K562 (cell line): Measurements from ENCODE around the gene ANO8. TPM values are rescaled to one million over a fixed set of nuclear protein-coding genes. Genes with fewer than 3 reads are reported as not detected.

Source experiments
- FOXM1 ChIP-seq, 2 experiments: fragments of 450-650 bp in 1 of 2; sonication (generic) in 1 of 2; formaldehyde crosslinking in 1 of 2; IDR thresholded peaks; 2 replicates each; pipeline versions ENCODE4 v1.6.1 to v1.9.0; 2017 to 2022; ENCODE audit warnings: low read depth in 2 of 2, mild to moderate bottlenecking in 2 of 2, missing genetic modification reagents in 1 of 2, moderate library complexity in 1 of 2
- HDAC6 ChIP-seq: IDR thresholded peaks from 2 replicates; pipeline ENCODE4 v1.6.1; 2012; ENCODE audit warnings: low read depth, mild to moderate bottlenecking, control low read depth, inconsistent platforms, low read length, moderate library complexity
- HIVEP1 ChIP-seq: fragments of 250-450 bp; sonication (Bioruptor Pico); IDR thresholded peaks from 2 replicates; pipeline ENCODE4 v1.4.0; 2020; ENCODE audit warnings: mild to moderate bottlenecking
- JUND ChIP-seq, 2 experiments: IDR thresholded peaks; 2 replicates in 1 of 2; 3 replicates in 1 of 2; pipeline ENCODE4 v1.6.1; 2011; ENCODE audit warnings: borderline replicate concordance in 2 of 2, low read depth in 2 of 2, low read length in 2 of 2, improper control_type of control experiment in 1 of 2, missing biosample characterization in 1 of 2, missing genetic modification characterization in 1 of 2, missing genetic modification reagents in 1 of 2
- KDM4B ChIP-seq, 2 experiments: fragments of 450-650 bp in 1 of 2; sonication (generic) in 1 of 2; IDR thresholded peaks; 2 replicates each; pipeline ENCODE4 v1.6.1; 2016 to 2017; ENCODE audit warnings: borderline replicate concordance in 2 of 2, antibody characterized with exemption in 1 of 2, low read depth in 1 of 2, mild to moderate bottlenecking in 1 of 2
- L3MBTL2 ChIP-seq: fragments of 450-650 bp; IDR thresholded peaks from 2 replicates; pipeline ENCODE4 v1.6.1; 2016; ENCODE audit warnings: mild to moderate bottlenecking, moderate library complexity
- NFE2L1 ChIP-seq: fragments of 450-650 bp; IDR thresholded peaks from 2 replicates; pipeline ENCODE4 v1.6.1; 2016; ENCODE audit warnings: missing genetic modification characterization, low read depth, mild to moderate bottlenecking, missing compliant biosample characterization, moderate library complexity, borderline replicate concordance
- PTTG1 ChIP-seq: fragments of 450-650 bp; IDR thresholded peaks from 2 replicates; pipeline ENCODE4 v1.6.1; 2016; ENCODE audit warnings: low read depth, mild to moderate bottlenecking, missing genetic modification characterization, missing compliant biosample characterization
- RBM25 ChIP-seq: fragments of 200-400 bp; formaldehyde crosslinking; IDR thresholded peaks from 2 replicates; pipeline ENCODE4 v1.6.1; 2018; ENCODE audit warnings: low read length, low read depth, moderate library complexity; ENCODE audit not compliant: severe bottlenecking
- RFX5 ChIP-seq: IDR thresholded peaks from 2 replicates; pipeline ENCODE4 v1.6.1; 2011; ENCODE audit warnings: low read depth, mild to moderate bottlenecking, improper control_type of control experiment, low read length
- SMAD4 ChIP-seq: fragments of 250-450 bp; sonication (Bioruptor Pico); conservative IDR thresholded peaks from 2 replicates; pipeline ENCODE4 v1.8.0; 2021; ENCODE audit warnings: inconsistent platforms, mild to moderate bottlenecking, moderate library complexity
- SPI1 ChIP-seq: IDR thresholded peaks from 2 replicates; pipeline ENCODE4 v1.6.1; 2011; ENCODE audit warnings: low read depth, low read length, control low read depth, borderline replicate concordance
- TCF3 ChIP-seq: sonication (generic); formaldehyde crosslinking; IDR thresholded peaks from 2 replicates; pipeline ENCODE4 v1.4.0; 2020; ENCODE audit warnings: mild to moderate bottlenecking, missing genetic modification reagents
- TEAD2 ChIP-seq: fragments of 450-650 bp; IDR thresholded peaks from 2 replicates; pipeline ENCODE4 v1.6.1; 2016; ENCODE audit warnings: missing genetic modification characterization, control low read depth, missing compliant biosample characterization
- ZBTB7A ChIP-seq: IDR thresholded peaks from 2 replicates; pipeline ENCODE4 v1.6.1; 2011; ENCODE audit warnings: low read depth, mild to moderate bottlenecking, low read length, moderate library complexity, borderline replicate concordance; ENCODE audit not compliant: control insufficient read depth
- ZNF184 ChIP-seq: sonication (generic); formaldehyde crosslinking; IDR thresholded peaks from 2 replicates; pipeline ENCODE4 v1.5.0; 2020; ENCODE audit warnings: missing genetic modification reagents
- ZNF507 ChIP-seq: conservative IDR thresholded peaks from 2 replicates; pipeline ENCODE4 v1.6.1; 2017; ENCODE audit warnings: missing genetic modification characterization, missing compliant biosample characterization
- polyA plus RNA-seq, 8 experiments: library from polyadenylated mRNA; depleted of rRNA in 4 of 8; stranded (reverse) in 5 of 8; unstranded in 3 of 8; fragments of >200 nt; fragmentation: Nextera tagmentation in 2 of 8; fragmentation: Illumina TruSeq in 1 of 8; extraction: Ambion mirVana in 2 of 8; extraction: Trizol in 1 of 8; gene quantifications; 2 replicates each; pipeline versions ENCODE4 v1.2.1 to v1.2.3, GENCODE V29; 2011 to 2014; ENCODE audit warnings: inconsistent platforms in 1 of 8, missing spikeins in 1 of 8
- total RNA-seq, 7 experiments: library from RNA; depleted of rRNA in 6 of 7; stranded (reverse); fragments of >200 nt in 6 of 7; fragmentation: Illumina TruSeq in 2 of 7; extraction: Trizol in 2 of 7; gene quantifications; 2 replicates each; pipeline versions ENCODE4 v1.2.1 to v1.2.3, GENCODE V29; 2011 to 2021; ENCODE audit warnings: low replicate concordance in 1 of 7
- TF ChIP-seq, protein P1 (sequence below): IDR thresholded peaks from 3 replicates; pipeline ENCODE4 v1.6.1; 2011; ENCODE audit warnings: borderline replicate concordance, mild to moderate bottlenecking, moderate library complexity; ENCODE audit not compliant: insufficient read length; ENCODE audit errors: extremely low read depth
- TF ChIP-seq, protein P2 (sequence below), 2 experiments: fragments of 450-650 bp; conservative IDR thresholded peaks; 2 replicates each; pipeline ENCODE4 v1.6.1; 2017; ENCODE audit warnings: mild to moderate bottlenecking in 2 of 2, moderate library complexity in 2 of 2
- TF ChIP-seq, protein P3 (sequence below): IDR thresholded peaks from 3 replicates; pipeline ENCODE4 v1.6.1; 2011; ENCODE audit warnings: borderline replicate concordance, mild to moderate bottlenecking; ENCODE audit not compliant: insufficient read length, insufficient read depth

Gene ANO8
- total and polyA plus RNA-seq, 9 of the 15 experiments (the other 6 are each of a cell fraction or from before 2014, with no cell fraction given) = 0.07 to 7.6 (median 2.3) TPM; not detected in 1

DNA sequence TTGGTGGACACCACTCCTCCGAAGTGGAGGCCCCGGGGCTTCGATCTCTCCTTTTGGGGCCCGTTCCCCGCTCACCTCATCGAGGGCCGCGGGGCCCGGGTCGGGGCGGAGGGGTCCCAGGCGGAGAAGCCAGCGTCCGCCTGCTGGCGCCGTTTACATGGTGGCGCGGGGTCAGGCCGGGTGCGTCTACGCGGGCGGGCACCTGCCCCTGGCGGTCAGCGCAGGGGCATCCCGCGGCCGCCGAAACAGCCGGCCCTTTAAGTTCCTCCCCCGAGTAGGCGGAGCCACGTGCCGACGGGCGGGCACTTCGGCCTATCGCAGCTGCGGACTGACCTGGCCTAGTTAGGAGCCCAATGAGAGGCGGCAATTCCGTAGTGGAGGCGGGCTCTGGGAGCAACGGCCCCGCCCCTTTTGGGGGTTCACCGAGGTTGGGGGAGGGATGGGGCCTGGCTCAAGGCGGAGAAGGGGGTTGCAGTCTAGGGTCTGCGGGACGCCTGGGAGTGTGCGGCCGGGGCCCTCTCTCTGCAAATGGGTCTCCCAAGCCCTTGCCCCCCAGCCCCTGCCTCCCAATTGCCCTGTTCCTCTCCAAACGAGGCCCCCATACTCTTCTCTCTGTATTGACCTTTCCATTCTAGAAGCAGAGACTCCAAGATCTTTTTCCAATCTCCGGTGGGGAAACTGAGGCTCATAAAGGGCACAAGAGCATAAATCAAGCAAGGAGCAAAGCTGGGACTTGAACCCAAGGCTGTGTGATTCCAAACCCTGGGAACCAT is 31.3 kb downstream of the ANO8 start, which contains the start of gene ABHD8 (continued):
- TF ChIP-seq, protein P1, sequence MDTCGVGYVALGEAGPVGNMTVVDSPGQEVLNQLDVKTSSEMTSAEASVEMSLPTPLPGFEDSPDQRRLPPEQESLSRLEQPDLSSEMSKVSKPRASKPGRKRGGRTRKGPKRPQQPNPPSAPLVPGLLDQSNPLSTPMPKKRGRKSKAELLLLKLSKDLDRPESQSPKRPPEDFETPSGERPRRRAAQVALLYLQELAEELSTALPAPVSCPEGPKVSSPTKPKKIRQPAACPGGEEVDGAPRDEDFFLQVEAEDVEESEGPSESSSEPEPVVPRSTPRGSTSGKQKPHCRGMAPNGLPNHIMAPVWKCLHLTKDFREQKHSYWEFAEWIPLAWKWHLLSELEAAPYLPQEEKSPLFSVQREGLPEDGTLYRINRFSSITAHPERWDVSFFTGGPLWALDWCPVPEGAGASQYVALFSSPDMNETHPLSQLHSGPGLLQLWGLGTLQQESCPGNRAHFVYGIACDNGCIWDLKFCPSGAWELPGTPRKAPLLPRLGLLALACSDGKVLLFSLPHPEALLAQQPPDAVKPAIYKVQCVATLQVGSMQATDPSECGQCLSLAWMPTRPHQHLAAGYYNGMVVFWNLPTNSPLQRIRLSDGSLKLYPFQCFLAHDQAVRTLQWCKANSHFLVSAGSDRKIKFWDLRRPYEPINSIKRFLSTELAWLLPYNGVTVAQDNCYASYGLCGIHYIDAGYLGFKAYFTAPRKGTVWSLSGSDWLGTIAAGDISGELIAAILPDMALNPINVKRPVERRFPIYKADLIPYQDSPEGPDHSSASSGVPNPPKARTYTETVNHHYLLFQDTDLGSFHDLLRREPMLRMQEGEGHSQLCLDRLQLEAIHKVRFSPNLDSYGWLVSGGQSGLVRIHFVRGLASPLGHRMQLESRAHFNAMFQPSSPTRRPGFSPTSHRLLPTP = no peak
- TF ChIP-seq SMAD4 (CRISPR knock-in tag) = peak; percentile 53; the same call in 1 of the 2 replicates
- peak; percentile 38; the same call in 1 of the 2 replicates for TF ChIP-seq FOXM1 (IDR thresholded peaks at IDR 0.05; ENCODE audit: low read depth)
- TF ChIP-seq FOXM1 (CRISPR knock-in tag; IDR thresholded peaks at IDR 0.05; ENCODE audit: low read depth) = no peak
- TF ChIP-seq HDAC6 = no peak
- TF ChIP-seq RFX5 = no peak
- TF ChIP-seq HIVEP1 = no peak
- TF ChIP-seq, protein P2, sequence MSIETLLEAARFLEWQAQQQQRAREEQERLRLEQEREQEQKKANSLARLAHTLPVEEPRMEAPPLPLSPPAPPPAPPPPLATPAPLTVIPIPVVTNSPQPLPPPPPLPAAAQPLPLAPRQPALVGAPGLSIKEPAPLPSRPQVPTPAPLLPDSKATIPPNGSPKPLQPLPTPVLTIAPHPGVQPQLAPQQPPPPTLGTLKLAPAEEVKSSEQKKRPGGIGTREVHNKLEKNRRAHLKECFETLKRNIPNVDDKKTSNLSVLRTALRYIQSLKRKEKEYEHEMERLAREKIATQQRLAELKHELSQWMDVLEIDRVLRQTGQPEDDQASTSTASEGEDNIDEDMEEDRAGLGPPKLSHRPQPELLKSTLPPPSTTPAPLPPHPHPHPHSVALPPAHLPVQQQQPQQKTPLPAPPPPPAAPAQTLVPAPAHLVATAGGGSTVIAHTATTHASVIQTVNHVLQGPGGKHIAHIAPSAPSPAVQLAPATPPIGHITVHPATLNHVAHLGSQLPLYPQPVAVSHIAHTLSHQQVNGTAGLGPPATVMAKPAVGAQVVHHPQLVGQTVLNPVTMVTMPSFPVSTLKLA (conservative IDR thresholded peaks at IDR 0.05) = peak; percentile 78 to 86
- peak; percentile 96 for TF ChIP-seq RBM25
- TF ChIP-seq TCF3 (CRISPR knock-in tag) = no peak
- no peak for TF ChIP-seq PTTG1 (tag)
- TF ChIP-seq NFE2L1 = no peak
- TF ChIP-seq TEAD2 = no peak
- TF ChIP-seq, protein P3, sequence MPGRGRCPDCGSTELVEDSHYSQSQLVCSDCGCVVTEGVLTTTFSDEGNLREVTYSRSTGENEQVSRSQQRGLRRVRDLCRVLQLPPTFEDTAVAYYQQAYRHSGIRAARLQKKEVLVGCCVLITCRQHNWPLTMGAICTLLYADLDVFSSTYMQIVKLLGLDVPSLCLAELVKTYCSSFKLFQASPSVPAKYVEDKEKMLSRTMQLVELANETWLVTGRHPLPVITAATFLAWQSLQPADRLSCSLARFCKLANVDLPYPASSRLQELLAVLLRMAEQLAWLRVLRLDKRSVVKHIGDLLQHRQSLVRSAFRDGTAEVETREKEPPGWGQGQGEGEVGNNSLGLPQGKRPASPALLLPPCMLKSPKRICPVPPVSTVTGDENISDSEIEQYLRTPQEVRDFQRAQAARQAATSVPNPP = no peak
- TF ChIP-seq L3MBTL2 = peak; percentile 76
- TF ChIP-seq ZNF507 (tag) = no peak
- no peak for TF ChIP-seq ZNF184
- TF ChIP-seq ZBTB7A = peak; percentile 91
- peak; percentile 67; the same call in 1 of the 2 replicates for TF ChIP-seq SPI1
- peak; percentile 33; the same call in 1 of the 2 replicates for TF ChIP-seq JUND (IDR thresholded peaks at IDR 0.05; ENCODE audit: borderline replicate concordance, low read depth, low read length)
- TF ChIP-seq JUND (tag; IDR thresholded peaks at IDR 0.05; ENCODE audit: borderline replicate concordance, low read depth, low read length) = no peak
- TF ChIP-seq KDM4B (IDR thresholded peaks at IDR 0.05; ENCODE audit: borderline replicate concordance in 2 of 2, low read depth in 1 of 2) = no peak
